GM21360 (cell line): ENCODE measurements around the gene KSR2.

Experiments
- ATAC-seq: cut with Tn5 transposase; IDR thresholded peaks from one replicate; pipeline ENCODE4 v1.9.1; 2021; ENCODE audit warnings: mild to moderate bottlenecking, moderate library complexity; ENCODE audit not compliant: unreplicated experiment

Gene KSR2

GRCh38 chr12:117551665-117552064 lies 417.1 kb downstream of the KSR2 start:
- no peak for ATAC-seq

GRCh38 chr12:117547209-117547608 lies 421.6 kb downstream of the KSR2 start:
- ATAC-seq: no peak

GRCh38 chr12:117545216-117545615 lies 423.6 kb downstream of the KSR2 start:
- ATAC-seq: no peak

GRCh38 chr12:117540011-117540410 lies 428.8 kb downstream of the KSR2 start:
- ATAC-seq: no peak

- no peak for ATAC-seq
These were observed 429.9 kb downstream of the KSR2 start for GRCh38 chr12:117538926-117539325.

GRCh38 chr12:117538032-117538690 lies 430.6 kb downstream of the KSR2 start:
- ATAC-seq: no peak

- ATAC-seq: no peak
These were observed 435.1 kb downstream of the KSR2 start for GRCh38 chr12:117533687-117534086.

GRCh38 chr12:117530796-117531195 lies 438.0 kb downstream of the KSR2 start:
- no peak for ATAC-seq

- no peak for ATAC-seq
These were observed 440.3 kb downstream of the KSR2 start for GRCh38 chr12:117528538-117528937.

GRCh38 chr12:117527479-117527855 lies 441.3 kb downstream of the KSR2 start:
- no peak for ATAC-seq

- no peak for ATAC-seq
These were observed 441.9 kb downstream of the KSR2 start for GRCh38 chr12:117526757-117527478.

GRCh38 chr12:117525766-117526165 lies 443.0 kb downstream of the KSR2 start:
- no peak for ATAC-seq

GRCh38 chr12:117524806-117525205 lies 444.0 kb downstream of the KSR2 start:
- ATAC-seq: no peak

GRCh38 chr12:117523971-117524370 lies 444.8 kb downstream of the KSR2 start:
- no peak for ATAC-seq

- no peak for ATAC-seq
These were observed 446.2 kb downstream of the KSR2 start for GRCh38 chr12:117522559-117522958.

GRCh38 chr12:117521867-117522266 lies 446.9 kb downstream of the KSR2 start:
- ATAC-seq: no peak

- ATAC-seq: no peak
These were observed 447.4 kb downstream of the KSR2 start for GRCh38 chr12:117521346-117521745.

- no peak for ATAC-seq
These were observed 450.1 kb downstream of the KSR2 start for GRCh38 chr12:117518594-117519270.

GRCh38 chr12:117517219-117517739 lies 451.5 kb downstream of the KSR2 start:
- ATAC-seq: no peak

- no peak for ATAC-seq
These were observed 452.8 kb downstream of the KSR2 start for GRCh38 chr12:117516034-117516433.

- ATAC-seq: no peak
These were observed 454.8 kb downstream of the KSR2 start for GRCh38 chr12:117514016-117514415.

- no peak for ATAC-seq
These were observed 455.4 kb downstream of the KSR2 start for GRCh38 chr12:117513353-117513752.
